GM12891 (cell line): ENCODE measurements around the gene FAM13B.

Experiments used
- POLR2A ChIP-seq: IDR thresholded peaks from 2 replicates; pipeline ENCODE4 v1.6.1; 2011; ENCODE audit warnings: low read depth, low read length, control low read depth
- POLR2AphosphoS5 ChIP-seq: IDR thresholded peaks from 2 replicates; pipeline ENCODE4 v1.6.1; 2011; ENCODE audit warnings: low read depth, low read length, control low read depth
- SPI1 ChIP-seq: IDR thresholded peaks from 2 replicates; pipeline ENCODE4 v1.6.1; 2011; ENCODE audit warnings: low read depth, low read length, control low read depth
- TAF1 ChIP-seq: IDR thresholded peaks from 2 replicates; pipeline ENCODE4 v1.6.1; 2011; ENCODE audit warnings: low read depth, low read length, control low read depth

GRCh38 chr5:138067945-138068344 is 35.1 kb upstream of the FAM13B start:
- TF ChIP-seq POLR2A (no peak), TAF1 (no peak), POLR2AphosphoS5 (no peak), SPI1 (no peak)
